ENCODE data around the gene ADRA2A.

GRCh38 chr10:111037858-111038257 lies 39.0 kb upstream of the ADRA2A start:
- no peak for TF ChIP-seq POLR2AphosphoS5 (IDR thresholded peaks at IDR 0.05; ENCODE audit: insufficient read depth in 1 of 2, low read depth in 1 of 2)
- no peak for TF ChIP-seq CTCF (IDR thresholded peaks at IDR 0.05)

Data from vagina (tissue), 2 donors.